AG09309 (cell line): ENCODE results near the gene GNG12.

ENCODE experiments used
- DNase-seq: peaks from one replicate; pipeline ENCODE4 v3.0.0-alpha.2; 2010; ENCODE audit warnings: low read depth
- H3K4me3 ChIP-seq: 2 replicates; pipeline ENCODE4 v1.5.1; 2011; ENCODE audit warnings: mild to moderate bottlenecking, low read depth, low read length, moderate library complexity; ENCODE audit not compliant: control insufficient read depth
- TF ChIP-seq, protein P1 (sequence below): IDR thresholded peaks from 2 replicates; pipeline ENCODE4 v1.5.1; 2011; ENCODE audit warnings: mild to moderate bottlenecking, low read depth, low read length, inconsistent platforms; ENCODE audit not compliant: insufficient read depth, control insufficient read depth; ENCODE audit errors: missing control alignments

The GNG12 gene

GRCh38 chr1:67721650-67722291, 111.5 kb downstream of the GNG12 start:
- no peak for DNase-seq
- TF ChIP-seq, protein P1, sequence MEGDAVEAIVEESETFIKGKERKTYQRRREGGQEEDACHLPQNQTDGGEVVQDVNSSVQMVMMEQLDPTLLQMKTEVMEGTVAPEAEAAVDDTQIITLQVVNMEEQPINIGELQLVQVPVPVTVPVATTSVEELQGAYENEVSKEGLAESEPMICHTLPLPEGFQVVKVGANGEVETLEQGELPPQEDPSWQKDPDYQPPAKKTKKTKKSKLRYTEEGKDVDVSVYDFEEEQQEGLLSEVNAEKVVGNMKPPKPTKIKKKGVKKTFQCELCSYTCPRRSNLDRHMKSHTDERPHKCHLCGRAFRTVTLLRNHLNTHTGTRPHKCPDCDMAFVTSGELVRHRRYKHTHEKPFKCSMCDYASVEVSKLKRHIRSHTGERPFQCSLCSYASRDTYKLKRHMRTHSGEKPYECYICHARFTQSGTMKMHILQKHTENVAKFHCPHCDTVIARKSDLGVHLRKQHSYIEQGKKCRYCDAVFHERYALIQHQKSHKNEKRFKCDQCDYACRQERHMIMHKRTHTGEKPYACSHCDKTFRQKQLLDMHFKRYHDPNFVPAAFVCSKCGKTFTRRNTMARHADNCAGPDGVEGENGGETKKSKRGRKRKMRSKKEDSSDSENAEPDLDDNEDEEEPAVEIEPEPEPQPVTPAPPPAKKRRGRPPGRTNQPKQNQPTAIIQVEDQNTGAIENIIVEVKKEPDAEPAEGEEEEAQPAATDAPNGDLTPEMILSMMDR = no peak
- H3K4me3 ChIP-seq = no peak overlapping the region

GRCh38 chr1:67721112-67721511, 112.2 kb downstream of the GNG12 start:
- no peak for DNase-seq
- no peak overlapping the region for H3K4me3 ChIP-seq
- TF ChIP-seq, protein P1 = no peak

DNA sequence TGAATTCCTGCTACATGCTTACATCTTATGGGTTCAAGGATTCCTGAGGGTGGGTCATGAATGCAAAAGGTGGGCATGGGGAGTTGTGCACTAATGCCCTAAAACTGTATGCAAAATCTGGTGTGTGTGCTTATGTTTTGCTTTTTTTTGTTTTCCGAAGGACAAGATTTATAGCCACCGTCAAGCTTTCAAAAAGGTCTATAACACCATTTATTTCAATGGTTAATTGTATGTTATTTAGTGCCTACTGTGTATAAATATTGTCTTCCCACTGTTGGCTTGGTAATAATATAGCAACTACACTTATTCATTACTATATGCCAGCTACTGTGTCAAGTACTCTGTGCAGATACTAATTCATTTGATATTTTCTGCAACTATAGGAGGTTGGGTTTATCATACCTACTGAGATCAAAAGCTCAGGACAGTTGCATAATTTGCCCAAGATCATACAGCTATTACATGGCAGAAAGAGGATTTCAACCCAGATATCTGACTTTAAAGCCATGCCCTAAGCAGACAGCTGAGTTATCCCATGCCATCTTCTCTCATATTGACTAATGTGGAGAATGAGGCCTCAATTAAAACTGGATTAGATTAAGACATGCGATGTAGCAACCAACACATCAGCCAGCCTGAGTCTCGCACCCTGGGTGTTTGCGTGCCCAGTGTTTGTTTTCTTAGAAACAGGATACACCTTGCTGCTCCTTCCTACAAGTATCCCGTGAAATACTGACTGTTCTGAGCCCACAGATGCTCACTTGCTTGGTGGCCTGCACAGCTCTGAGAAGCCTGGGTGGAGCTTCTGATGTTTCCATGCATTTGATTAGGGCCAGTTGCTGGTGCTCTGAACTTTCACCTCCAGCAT, 113.7 kb downstream of the GNG12 start:
- DNase-seq = no peak
- H3K4me3 ChIP-seq = no peak overlapping the region
- TF ChIP-seq, protein P1 = no peak

GRCh38 chr1:67717876-67718275, 115.4 kb downstream of the GNG12 start:
- TF ChIP-seq, protein P1 = no peak
- no peak overlapping the region for H3K4me3 ChIP-seq
- DNase-seq = no peak

- DNase-seq = no peak
- H3K4me3 ChIP-seq = no peak overlapping the region
- TF ChIP-seq, protein P1 = no peak
Observed at GRCh38 chr1:67716800-67717199, 116.5 kb downstream of the GNG12 start.

DNA sequence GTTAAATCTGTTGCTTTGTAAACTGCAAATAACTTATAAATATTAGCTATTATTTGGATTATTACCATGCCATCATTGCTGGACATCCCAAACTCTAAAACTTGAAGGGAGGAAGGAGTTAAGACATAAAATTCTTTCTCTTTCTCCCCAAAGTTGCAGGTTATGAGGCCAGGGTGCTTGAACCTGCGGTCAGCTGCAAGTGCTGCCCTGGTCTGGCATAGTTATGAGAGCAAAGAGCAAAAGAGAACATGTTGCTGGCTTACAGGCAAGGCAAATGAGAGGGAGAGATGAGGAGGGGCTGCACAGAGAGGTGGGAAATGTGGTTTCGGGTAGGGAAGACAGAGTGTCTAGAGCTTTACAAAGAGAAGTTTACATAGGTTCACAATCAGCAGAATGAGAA, 117.4 kb downstream of the GNG12 start:
- TF ChIP-seq, protein P1 = no peak
- H3K4me3 ChIP-seq = no peak overlapping the region
- no peak for DNase-seq
